NAMALWA (cell line): ENCODE results near the gene EPHA3.
A peak's percentile ranks its signal among the peaks of the same experiment; 100 is the strongest.
"Not testable (repeated sequence)": the region's sequence is repeated elsewhere in the genome, so short reads cannot be mapped to it uniquely, and the experiment has no call there.

Experiments
- DNase-seq: peaks from one replicate; pipeline ENCODE4 v3.0.0-alpha.2; 2015; ENCODE audit warnings: low spot score

Gene EPHA3

DNA sequence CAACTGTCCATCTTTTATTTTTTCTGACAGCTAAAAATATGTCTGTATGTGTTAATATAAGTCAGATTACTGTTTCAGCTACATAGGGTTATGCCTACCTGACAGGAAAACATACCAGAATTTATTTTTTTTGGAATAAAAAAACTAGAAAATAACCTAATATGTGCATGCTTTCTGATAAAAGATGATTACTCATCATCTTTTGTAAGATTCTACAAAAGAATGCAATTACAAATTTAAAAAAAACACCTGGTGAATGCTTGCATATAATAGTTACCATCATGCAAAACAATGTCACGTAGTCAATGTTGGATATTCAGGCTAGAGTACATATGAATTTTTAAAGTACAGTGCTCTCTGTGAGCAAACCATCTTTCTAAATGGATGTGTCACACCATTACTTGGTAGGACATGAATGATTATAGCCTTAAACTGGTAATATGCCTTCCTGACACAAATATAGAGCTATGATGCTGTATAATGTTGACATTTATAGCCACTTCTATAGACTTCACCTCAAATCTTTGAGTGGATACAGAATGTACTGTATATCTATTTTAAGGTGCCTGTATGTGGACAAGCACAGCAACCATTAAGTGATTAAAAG, 180.6 kb downstream of the EPHA3 start:
- DNase-seq = no peak

- no peak for DNase-seq
Observed at GRCh38 chr3:89289574-89290190, 182.3 kb downstream of the EPHA3 start.

- DNase-seq = no peak
Observed at GRCh38 chr3:89297199-89297598, 189.8 kb downstream of the EPHA3 start.

DNA sequence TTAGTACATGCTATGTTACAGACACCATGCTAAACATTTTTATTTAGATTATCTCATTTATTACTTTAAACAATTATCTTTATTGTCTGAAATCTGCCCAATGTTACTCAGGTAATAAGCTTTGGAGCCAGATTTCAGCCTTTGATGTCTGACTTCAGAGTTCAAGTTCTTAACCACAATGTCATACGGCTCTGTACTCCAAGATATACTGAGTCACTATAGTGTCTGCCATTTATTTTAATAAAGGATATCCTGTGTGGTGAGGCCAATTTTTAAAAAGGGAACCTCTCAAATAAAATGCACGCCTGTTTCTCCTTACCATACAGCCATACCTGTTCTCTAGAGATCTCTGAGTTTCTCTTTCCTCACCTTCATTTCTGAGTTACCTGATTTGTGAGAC, 193.1 kb downstream of the EPHA3 start:
- no peak for DNase-seq

DNA sequence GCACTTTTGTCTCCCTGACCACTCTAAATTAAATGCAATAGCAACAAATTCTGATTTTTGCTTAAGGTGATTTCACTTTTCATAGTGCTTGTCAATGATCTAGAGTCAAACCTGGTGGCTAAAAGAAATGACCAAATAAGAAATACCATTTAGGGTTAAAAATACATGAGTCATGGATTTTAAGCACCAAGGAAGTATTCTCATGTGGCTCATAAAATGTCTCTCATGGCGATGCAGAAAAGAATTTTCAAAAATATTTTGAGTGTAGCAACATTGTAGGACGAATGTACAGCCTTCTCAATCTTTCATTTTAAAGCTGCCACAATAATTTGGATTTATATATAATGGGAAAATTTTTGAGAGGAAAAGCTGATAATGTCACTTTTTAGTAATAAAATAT, 193.6 kb downstream of the EPHA3 start:
- DNase-seq = no peak

- no peak for DNase-seq
Observed at GRCh38 chr3:89303701-89304100, 196.3 kb downstream of the EPHA3 start.

DNA sequence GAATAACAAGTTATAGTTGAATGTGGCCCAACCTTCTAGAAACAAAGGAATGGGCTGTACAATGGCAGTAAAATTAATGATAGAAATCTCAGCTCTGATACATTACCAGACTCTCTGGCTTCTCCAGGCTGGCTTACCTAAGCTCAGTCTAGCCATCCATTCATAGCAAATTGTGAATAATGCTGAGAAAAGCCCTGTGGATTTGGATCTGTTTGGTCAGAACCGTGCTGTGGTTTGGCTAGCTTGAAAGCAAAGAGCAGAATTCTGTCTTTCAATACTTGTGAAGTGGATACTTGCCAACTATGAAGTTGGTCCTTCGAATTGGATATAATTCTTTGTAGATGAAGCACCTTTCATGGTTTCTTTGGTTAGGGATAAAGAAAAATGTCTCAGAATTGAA, 199.1 kb downstream of the EPHA3 start:
- DNase-seq = no peak

GRCh38 chr3:89311581-89311980, 204.2 kb downstream of the EPHA3 start:
- no peak for DNase-seq

GRCh38 chr3:89312141-89312540, 204.7 kb downstream of the EPHA3 start:
- DNase-seq = no peak

DNA sequence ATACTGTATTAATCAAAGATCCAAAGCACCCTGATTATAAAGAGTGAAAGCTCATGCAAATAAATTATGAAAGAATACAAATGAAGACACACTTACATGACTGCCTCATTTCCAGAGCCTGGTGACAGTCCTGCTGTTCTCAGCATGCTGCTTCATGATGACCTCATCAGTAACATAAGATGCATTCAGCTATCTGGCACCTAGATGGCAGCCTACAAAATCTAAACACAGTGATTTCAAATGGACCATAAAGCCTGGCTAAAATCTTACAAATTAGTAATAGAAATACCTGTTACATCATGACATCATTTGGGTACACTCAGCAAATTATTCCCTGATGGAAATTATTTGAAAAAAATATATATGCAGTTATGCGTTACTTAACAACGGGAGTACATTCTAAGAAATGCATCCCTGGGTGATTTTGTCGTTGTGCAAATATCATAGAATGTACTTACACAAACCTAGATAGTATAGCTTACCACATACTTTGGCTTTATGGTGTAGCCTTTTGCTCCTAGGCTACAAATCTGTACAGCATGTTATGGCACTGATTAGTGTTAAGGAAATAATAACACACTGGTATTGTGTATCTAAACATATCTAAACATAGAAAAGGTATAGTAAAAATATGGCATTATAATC, 207.2 kb downstream of the EPHA3 start:
- DNase-seq = peak; percentile 41

DNA sequence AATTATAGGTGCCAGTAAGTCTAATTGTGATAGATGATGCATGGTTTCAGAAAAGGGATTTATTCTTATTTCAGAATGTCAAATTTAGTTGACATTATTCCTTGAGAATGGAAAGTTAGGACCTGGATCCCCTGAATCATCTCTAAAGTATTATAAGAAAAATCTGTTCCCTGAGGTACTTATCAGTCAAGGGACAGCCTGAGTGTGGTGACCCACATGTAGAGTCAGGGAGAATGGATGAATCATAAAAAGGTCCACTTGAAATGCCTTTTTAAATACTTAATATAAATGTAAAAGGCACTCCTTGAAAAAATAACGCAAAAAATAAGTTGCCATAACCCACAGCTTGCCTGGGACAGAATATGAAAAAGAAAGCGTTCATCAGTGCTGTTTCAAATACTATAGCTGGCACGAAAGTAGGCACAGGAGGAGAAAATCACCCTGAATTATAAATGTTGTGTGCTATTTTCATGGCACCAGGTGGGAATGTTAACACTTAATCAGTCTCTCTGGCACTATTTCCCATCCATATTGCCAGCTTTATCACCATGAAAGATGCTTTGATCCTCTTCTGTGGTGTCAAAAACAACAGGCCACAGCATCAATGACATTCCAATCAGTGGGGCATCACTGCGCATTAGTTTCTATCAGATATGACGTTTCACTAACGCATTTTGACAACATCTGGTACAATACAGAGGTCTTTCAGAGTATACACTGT, 208.5 kb downstream of the EPHA3 start:
- no peak for DNase-seq

DNA sequence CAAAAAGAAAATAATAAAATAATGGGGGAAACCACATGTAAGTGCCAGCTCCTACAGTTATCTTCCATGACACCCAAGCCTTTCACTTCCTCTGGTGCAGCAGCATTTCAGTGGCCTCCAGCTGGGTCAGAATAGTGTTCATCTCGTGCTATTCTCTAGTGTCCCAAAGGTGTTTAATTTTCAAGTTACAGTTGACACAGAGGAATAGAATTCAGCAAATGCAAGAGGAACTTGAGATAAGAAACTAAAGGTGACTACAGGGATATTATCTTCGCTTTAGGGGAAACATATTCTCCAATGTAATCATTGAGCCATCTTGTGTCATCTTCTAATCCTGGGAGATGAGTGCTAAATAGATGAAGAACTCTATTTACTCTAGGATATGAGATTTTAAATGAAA, 212.8 kb downstream of the EPHA3 start:
- peak; percentile 1 for DNase-seq

DNA sequence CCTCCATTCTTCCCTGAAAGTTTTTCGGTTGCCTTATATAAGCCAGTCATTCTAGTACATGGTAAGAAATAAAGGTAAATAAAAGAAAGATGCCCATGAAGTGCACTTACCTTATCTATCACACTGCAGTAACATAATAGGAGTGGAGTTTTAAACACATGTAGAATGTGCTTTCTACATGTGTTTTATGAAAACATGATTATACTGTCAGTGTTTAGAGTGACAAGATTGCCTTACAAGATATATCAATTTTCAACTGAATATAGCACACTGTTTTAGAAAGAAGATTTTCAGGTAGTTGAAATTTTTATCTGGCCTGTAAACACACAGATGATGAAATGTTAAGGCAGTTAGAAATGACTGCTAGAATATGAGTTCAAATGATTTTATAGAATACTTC, 219.6 kb downstream of the EPHA3 start:
- no peak for DNase-seq

GRCh38 chr3:89332386-89332785, 225.0 kb downstream of the EPHA3 start:
- no peak for DNase-seq

DNA sequence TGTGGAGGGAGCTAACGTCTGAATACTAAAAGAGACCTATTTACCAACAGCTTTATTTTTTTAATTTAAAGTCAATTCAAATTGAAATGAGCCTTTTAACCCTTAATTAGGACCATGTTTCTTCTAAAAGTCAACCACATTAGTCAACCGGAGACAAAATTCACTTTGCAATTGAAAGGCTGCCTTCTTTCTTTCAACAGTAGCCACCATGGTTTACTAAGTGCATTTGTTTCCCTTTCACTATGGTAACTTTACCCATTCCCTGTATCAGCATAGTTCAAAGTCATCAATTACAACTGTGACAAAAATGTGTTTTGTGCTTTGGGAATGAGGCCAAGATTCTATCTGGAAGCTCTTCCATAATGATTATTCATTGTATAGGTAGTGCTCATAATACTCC, 225.4 kb downstream of the EPHA3 start:
- DNase-seq = no peak

- DNase-seq = no peak
Observed at GRCh38 chr3:89335693-89336092, 228.3 kb downstream of the EPHA3 start.

GRCh38 chr3:89340408-89340807, 233.0 kb downstream of the EPHA3 start:
- DNase-seq = no peak

DNA sequence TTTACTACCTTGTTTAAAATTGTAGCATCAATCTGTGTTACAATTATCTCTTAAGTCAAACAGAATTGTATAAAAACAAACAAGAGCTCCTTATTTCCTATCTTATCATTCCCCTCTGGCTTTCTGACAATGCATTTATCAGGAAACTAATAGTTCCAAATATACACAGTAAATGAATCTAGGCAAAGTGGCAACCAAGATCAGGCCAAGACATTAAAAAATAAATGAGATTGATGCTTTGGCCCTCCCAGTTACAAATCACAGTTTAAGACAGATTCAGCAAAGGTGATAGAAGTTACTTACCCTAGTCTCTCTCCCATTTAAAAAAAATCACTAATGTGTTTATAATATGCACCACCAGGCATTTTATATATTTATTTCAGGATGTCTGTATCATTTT, 236.7 kb downstream of the EPHA3 start:
- no peak for DNase-seq

DNA sequence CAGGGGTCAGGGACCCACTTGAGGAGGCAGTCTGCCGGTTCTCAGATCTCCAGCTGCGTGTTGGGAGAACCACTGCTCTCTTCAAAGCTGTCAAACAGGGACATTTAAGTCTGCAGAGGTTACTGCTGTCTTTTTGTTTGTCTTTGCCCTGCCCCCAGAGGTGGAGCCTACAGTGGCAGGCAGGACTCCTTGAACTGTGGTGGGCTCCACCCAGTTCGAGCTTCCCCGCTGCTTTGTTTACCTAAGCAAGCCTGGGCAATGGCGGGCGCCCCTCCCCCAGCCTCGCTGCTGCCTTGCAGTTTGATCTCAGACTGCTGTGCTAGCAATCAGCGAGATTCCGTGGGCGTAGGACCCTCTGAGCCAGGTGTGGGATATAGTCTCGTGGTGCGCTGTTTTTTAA, 243.5 kb downstream of the EPHA3 start:
- not testable (repeated sequence) for DNase-seq

GRCh38 chr3:89353465-89353864, 246.0 kb downstream of the EPHA3 start:
- DNase-seq = no peak

DNA sequence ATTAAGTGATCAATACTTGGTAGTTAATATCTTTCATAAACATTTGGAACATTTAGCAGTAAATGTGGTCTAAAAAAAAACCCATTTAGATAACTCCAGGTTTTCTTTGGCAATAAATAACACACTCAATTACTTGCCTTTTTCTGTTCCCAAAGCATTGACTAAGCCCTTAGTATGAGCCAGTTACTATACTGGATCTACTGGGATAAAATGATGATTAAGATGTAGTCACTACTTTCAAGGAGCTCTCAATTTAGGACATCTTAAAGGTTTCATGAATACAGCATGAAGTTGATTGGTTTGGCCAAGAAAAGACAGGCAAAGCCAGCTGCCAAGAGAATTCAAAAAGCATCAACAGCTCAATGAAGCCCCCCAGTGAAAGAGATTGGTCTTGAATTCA, 250.9 kb downstream of the EPHA3 start:
- no peak for DNase-seq

GRCh38 chr3:89360156-89360555, 252.7 kb downstream of the EPHA3 start:
- DNase-seq = no peak

DNA sequence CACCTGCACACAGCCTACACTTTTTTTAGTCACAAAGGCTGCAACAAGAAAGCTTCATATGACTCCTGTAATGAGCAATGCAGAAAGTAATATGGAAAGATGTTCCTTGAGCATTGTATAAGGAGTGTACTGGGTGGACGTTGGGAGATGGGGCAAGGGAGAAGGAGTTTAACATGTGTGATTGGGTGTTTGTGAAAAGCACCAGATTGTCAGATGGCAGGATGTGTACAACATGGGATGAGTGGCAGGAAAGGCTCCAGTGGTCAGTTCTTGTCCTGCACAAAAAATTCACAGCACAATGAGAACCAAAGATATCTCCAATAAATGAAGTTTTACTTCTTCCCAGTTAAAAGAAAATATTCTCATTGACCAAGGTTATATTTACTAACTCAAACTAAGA, 255.1 kb downstream of the EPHA3 start:
- no peak for DNase-seq
